Hepatocyte (in vitro differentiated cells): ENCODE results near the gene KCNQ1. TPM values are rescaled to one million over a fixed set of nuclear protein-coding genes. Genes with fewer than 3 reads are reported as not detected.
A peak's percentile ranks its signal among the peaks of the same experiment; 100 is the strongest.

Experiments used
- DNase-seq: peaks from one replicate; pipeline ENCODE4 v3.0.0-alpha.2; 2016; ENCODE audit warnings: low spot score
- H2AFZ ChIP-seq: fragments of 200-600 bp; sonication (generic); 2 replicates; pipeline ENCODE4 v1.6.0; 2016; ENCODE audit warnings: antibody characterized with exemption, mild to moderate bottlenecking
- H3K27ac ChIP-seq: fragments of 200-600 bp; sonication (generic); 2 replicates; pipeline ENCODE4 v1.5.1; 2016; ENCODE audit warnings: mild to moderate bottlenecking
- H3K27me3 ChIP-seq: fragments of 200-600 bp; sonication (generic); 2 replicates; pipeline ENCODE4 v1.6.1; 2016
- H3K36me3 ChIP-seq: fragments of 200-600 bp; sonication (generic); replicated peaks from 2 replicates; pipeline ENCODE4 v1.5.1; 2016; ENCODE audit warnings: low read depth; ENCODE audit not compliant: insufficient read depth
- H3K4me1 ChIP-seq: fragments of 200-600 bp; sonication (generic); 2 replicates; pipeline ENCODE4 v1.5.1; 2016; ENCODE audit warnings: mild to moderate bottlenecking, moderate library complexity; ENCODE audit not compliant: insufficient read depth
- H3K4me2 ChIP-seq: fragments of 200-600 bp; sonication (generic); 2 replicates; pipeline ENCODE4 v1.6.0; 2016
- H3K4me3 ChIP-seq: fragments of 200-600 bp; sonication (generic); 2 replicates; pipeline ENCODE4 v1.5.1; 2016; ENCODE audit warnings: mild to moderate bottlenecking
- H3K79me2 ChIP-seq: fragments of 200-600 bp; sonication (generic); 2 replicates; pipeline ENCODE4 v1.6.0; 2017; ENCODE audit warnings: mild to moderate bottlenecking
- H3K9me2 ChIP-seq: fragments of 200-600 bp; sonication (generic); replicated peaks from 2 replicates; pipeline ENCODE4 v1.6.0; 2017; ENCODE audit warnings: mild to moderate bottlenecking; ENCODE audit not compliant: insufficient read depth
- H3K9me3 ChIP-seq: fragments of 200-600 bp; sonication (generic); 2 replicates; pipeline ENCODE4 v1.5.1; 2016; ENCODE audit warnings: low read depth, mild to moderate bottlenecking
- H4K20me1 ChIP-seq: fragments of 200-600 bp; sonication (generic); 2 replicates; pipeline ENCODE4 v1.6.0; 2016; ENCODE audit warnings: mild to moderate bottlenecking; ENCODE audit not compliant: insufficient read depth, poor library complexity, severe bottlenecking
- EZH2 ChIP-seq: fragments of 200-600 bp; sonication (generic); IDR thresholded peaks from 2 replicates; pipeline ENCODE4 v1.6.1; 2016; ENCODE audit warnings: antibody characterized with exemption, mild to moderate bottlenecking, borderline replicate concordance
- EZH2phosphoT487 ChIP-seq: fragments of 200-600 bp; sonication (generic); IDR thresholded peaks from one replicate; pipeline ENCODE4 v1.6.1; 2018; ENCODE audit warnings: antibody characterized with exemption, mild to moderate bottlenecking, low read depth, moderate library complexity; ENCODE audit not compliant: unreplicated experiment, severe bottlenecking
- WGBS: methylation state at CpG from one replicate; pipeline ENCODE4 v1.1.6; 2016; ENCODE audit warnings: low lambda C conversion rate; ENCODE audit errors: missing lambda C conversion rate; 5-methylcytosine and 5-hydroxymethylcytosine counted together
- polyA plus RNA-seq: library from polyadenylated mRNA; unstranded; fragments of >200 nt; fragmentation: Nextera tagmentation; extraction: Ambion mirVana; gene quantifications from 2 replicates; pipeline ENCODE4 v1.2.1, GENCODE V29; 2016
- total RNA-seq: library from RNA; depleted of rRNA; stranded (reverse); fragments of >200 nt; gene quantifications from 2 replicates; pipeline ENCODE4 v1.2.3, GENCODE V29; 2014
- TF ChIP-seq, protein P1 (sequence below): fragments of 200-600 bp; sonication (generic); IDR thresholded peaks from 2 replicates; pipeline ENCODE4 v1.5.1; 2016; ENCODE audit warnings: antibody characterized with exemption, mild to moderate bottlenecking; ENCODE audit not compliant: poor library complexity

Gene KCNQ1
- total and polyA plus RNA-seq, 2 experiments from 2014 or later, result 1.8 to 6.4 TPM

DNA sequence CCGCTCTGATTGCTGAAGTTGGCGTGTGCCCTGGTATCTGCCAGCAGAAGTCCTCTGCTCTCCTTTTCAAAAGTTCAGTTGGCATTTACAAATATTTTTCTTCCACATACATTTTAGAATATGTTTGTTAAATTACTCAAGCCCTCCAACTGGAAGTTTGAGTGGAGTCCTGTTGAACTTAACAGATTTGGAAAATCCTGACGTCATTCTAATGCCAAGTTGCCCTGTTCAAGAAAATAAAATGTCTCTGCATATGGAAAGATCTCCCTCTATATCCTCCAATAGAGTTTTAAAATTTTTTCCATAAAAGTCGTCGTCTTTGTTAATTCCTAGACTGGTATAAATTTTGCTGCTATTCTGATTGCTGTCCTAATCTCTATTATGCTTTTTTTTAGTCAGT is 251.6 kb downstream of the KCNQ1 start:
- H3K4me1 ChIP-seq, result peaks cover 49% of the 10 kb centered on the region
- no peak overlapping the region for H2AFZ ChIP-seq
- H3K36me3 ChIP-seq, result no peaks in the 10 kb centered on the region
- TF ChIP-seq, protein P1, sequence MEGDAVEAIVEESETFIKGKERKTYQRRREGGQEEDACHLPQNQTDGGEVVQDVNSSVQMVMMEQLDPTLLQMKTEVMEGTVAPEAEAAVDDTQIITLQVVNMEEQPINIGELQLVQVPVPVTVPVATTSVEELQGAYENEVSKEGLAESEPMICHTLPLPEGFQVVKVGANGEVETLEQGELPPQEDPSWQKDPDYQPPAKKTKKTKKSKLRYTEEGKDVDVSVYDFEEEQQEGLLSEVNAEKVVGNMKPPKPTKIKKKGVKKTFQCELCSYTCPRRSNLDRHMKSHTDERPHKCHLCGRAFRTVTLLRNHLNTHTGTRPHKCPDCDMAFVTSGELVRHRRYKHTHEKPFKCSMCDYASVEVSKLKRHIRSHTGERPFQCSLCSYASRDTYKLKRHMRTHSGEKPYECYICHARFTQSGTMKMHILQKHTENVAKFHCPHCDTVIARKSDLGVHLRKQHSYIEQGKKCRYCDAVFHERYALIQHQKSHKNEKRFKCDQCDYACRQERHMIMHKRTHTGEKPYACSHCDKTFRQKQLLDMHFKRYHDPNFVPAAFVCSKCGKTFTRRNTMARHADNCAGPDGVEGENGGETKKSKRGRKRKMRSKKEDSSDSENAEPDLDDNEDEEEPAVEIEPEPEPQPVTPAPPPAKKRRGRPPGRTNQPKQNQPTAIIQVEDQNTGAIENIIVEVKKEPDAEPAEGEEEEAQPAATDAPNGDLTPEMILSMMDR, result no peak
- TF ChIP-seq EZH2, result no peak
- no peak for TF ChIP-seq EZH2phosphoT487
- H4K20me1 ChIP-seq, result peaks cover 80% of the 10 kb centered on the region
- no peak for DNase-seq
- H3K27me3 ChIP-seq, result no peaks in the 10 kb centered on the region
- no peak overlapping the region for H3K27ac ChIP-seq
- H3K79me2 ChIP-seq, result peaks cover 83% of the 10 kb centered on the region
- H3K9me3 ChIP-seq, result no peaks in the 10 kb centered on the region
- WGBS, result 92% methylated on average over 5 of the region's 5 CpGs
- H3K4me2 ChIP-seq, result peak overlapping the region; percentile 74
- peak overlapping the region; percentile 5 for H3K4me3 ChIP-seq
- H3K9me2 ChIP-seq, result no peaks in the 10 kb centered on the region

DNA sequence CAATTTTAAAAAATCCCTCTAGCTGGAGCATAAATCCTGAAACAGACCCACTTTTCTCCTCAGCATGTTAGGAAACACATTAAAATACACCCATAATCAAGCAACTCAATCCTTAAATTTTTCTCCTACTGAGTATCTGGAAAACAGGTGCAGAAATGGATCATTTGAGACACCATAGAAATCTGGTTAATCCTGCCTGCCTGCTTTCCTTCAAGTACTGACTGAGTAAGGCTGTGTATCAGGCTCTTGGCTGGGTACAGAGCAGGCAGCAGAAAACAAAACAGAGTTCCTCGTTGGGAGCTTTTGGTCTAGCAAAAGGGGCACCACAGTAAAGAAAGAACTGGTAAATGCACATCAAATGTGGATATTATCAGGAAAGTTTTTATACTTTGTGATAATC is 253.1 kb downstream of the KCNQ1 start:
- Histone ChIP-seq H3K9me2 (no peaks in the 10 kb centered on the region), H3K9me3 (no peaks in the 10 kb centered on the region), H3K4me2 (peak overlapping the region; percentile 74), H3K27ac (peak overlapping the region; percentile 79), H4K20me1 (peaks cover 66% of the 10 kb centered on the region), H3K4me1 (peaks cover 40% of the 10 kb centered on the region), H3K27me3 (no peaks in the 10 kb centered on the region), H3K36me3 (no peaks in the 10 kb centered on the region), H2AFZ (no peak overlapping the region), H3K4me3 (peak overlapping the region; percentile 69), H3K79me2 (peaks cover 68% of the 10 kb centered on the region)
- WGBS, result 37% methylated on average over 1 of the region's 1 CpG
- DNase-seq, result no peak
- no peak for TF ChIP-seq EZH2phosphoT487
- TF ChIP-seq, protein P1, result no peak
- TF ChIP-seq EZH2, result no peak

DNA sequence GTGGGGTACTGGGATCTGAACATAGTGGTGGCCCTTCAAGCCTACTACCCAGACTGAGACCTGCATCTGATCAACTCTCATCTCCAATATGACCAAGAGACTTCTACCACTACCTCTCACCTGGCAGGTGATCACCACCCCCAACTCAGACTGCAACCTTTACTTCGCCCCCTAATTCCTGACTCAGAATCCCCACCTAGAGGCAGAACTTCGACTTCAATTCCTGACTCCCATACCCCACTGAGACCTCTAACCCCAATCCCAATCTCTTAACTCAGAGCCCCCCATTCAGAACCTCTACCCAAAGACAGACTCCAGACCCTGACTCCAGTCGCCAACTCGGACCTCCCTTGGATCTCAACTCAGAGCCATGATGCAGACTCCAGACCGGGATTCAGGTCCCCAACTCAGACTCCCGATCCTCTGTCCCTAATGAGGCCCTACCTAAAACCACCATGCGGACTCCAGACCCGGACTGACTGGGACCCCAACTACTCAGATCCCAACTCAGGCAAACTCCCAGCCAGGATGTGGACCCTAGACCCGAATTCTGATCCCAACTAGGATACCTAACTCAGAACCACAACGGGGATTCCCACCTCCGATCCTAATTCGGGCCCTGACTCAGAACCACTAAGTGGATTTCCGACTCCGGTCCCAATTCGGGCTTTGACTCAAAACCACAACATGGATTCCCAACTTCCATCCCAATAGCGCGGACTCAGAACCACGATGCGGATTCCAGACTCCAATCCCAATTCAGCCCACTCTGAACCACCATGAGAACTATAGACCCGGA is 253.8 kb downstream of the KCNQ1 start:
- peak overlapping the region; percentile 74 for H3K4me2 ChIP-seq
- H3K9me3 ChIP-seq, result no peaks in the 10 kb centered on the region
- peaks cover 59% of the 10 kb centered on the region for H4K20me1 ChIP-seq
- peak overlapping the region; percentile 69 for H3K4me3 ChIP-seq
- H2AFZ ChIP-seq, result no peak overlapping the region
- H3K9me2 ChIP-seq, result no peaks in the 10 kb centered on the region
- H3K4me1 ChIP-seq, result peaks cover 40% of the 10 kb centered on the region
- H3K36me3 ChIP-seq, result no peaks in the 10 kb centered on the region
- DNase-seq, result no peak
- no peaks in the 10 kb centered on the region for H3K27me3 ChIP-seq
- peak overlapping the region; percentile 79 for H3K27ac ChIP-seq
- TF ChIP-seq EZH2, result no peak
- TF ChIP-seq, protein P1, result no peak
- TF ChIP-seq EZH2phosphoT487, result no peak
- WGBS, result 54% methylated on average over 20 of the region's 20 CpGs
- H3K79me2 ChIP-seq, result peaks cover 61% of the 10 kb centered on the region
